Middle frontal gyrus (tissue), 1 donor: ENCODE results near the gene H2BK1.
A peak's percentile ranks its signal among the peaks of the same experiment; 100 is the strongest.

Source experiments
- DNase-seq: peaks from one replicate; pipeline ENCODE4 v3.0.0-alpha.2; 2015; ENCODE audit warnings: low spot score; ENCODE audit errors: extremely low spot score

The H2BK1 gene

DNA sequence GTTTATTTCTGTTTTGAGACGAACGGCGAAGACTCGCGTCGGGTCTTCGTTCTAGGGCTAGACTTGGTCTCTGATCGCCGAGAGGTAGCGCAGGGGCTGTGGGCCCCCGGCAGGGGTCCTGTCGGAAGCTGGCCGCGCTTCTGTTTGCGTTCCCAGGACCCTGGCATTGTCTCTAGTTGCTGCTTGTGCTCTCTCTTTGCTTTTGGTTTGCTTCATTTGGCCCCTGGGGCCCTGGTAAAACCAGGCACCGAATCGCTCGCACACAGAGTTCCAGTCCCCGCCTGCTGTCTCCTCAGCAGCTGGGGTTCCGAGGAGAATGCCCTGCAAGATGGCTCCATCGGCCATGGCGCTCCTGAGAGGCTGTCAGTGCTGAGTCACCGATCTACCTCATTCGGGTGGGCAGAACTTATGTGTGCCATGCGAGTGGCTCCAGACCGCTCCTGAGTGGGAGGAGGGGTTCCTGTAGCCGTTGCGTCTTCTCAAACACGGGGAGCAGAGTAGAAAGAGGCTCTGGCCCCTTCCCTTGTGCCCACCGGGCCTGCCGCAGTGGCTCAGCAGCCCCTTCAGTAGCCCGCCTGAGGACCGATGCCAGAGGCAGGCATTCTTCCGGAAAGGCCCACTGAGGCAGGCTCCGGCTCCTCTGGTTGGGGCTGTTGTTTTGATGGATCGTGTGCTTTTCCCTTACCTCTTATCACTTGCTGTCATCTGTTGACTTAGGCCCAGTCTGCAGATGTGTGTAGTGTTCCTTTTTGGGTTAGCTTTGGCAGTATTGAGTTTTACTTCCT, 22.8 kb upstream of the H2BK1 start:
- no peak for DNase-seq

DNA sequence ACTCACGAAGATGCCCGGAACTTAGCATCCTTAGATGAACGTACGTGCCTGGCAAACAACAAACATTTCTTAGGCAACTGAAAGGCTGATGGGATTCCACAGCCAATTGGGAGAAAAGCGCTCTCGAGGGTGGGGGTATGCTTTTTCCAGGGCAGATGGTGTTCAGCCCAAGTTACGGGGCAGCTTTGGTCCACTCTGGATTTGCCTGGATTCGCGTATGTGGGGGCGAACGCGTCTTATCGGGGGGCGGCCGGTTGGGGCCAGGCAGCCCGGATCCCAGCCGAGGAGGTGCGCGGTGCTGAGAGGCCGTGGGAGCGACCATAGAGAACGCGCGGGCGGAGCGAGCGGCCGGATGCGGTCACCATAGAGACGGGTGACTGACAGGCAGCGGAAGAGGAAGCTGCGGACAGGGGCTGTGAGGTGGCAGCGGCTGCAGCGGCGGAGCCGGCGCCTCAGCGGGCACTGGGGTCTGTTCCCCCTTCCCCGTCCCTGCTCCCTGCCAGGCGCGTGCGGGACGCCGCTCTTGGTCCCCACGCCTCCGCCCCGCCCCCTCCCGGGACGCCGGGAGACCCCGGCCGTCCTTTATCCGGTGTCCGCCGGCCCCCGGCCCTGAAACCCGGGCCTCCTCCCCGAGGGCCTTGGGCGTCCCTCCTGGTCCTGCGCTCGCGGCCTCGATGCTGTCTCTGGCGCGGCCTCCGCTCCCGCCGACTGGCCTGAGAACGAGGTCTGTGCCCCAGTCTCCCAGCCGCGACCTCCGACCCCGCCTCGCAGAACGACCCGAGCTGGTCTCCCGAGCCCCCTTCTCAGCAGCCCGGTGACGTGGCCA, 22.0 kb upstream of the H2BK1 start, which contains the start of gene CHPF2:
TSS of gene CHPF2 (plus strand) at position 393 of the 826 bp plus-strand sequence. CDS start 1,529 bp downstream, outside the sequence.
- DNase-seq, result peak; percentile 77

DNA sequence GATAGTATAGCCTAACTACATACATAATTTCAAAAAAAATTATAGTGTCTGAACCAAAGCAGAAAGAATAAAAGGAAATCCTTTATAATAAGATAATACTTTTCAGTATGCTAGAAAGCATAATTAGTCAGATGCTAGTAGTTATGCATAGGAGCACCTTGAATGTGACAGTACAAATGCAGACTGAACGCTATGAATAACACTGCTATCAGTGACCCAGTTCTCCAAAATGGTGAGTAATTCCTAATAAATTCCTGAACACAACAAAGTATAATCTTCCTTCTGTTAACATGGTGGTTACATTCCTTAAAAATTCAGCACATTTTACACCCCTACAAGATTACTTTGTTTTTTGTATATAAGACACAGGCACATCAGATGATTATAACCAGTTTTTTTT, 20.8 kb upstream of the H2BK1 start:
- DNase-seq, result no peak

DNA sequence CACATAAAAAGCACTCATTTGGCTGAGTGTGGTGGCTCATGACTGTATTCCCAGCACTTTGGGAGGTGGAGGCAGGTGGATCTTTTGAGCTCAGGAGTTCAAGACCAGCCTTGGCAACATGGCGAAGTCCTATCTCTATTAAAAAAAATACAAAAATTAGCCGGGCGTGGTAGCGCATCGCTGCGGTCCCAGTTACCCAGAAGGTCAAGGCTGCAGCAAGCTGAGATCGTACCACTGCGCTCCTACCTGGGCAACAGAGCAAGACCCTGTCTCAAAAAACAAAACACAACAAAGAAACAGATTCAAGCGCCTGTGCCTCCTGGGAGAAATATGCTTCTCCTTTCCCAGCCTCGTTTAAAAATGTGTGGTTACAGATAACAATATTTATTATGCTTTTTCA, 19.0 kb upstream of the H2BK1 start:
- DNase-seq, result no peak

DNA sequence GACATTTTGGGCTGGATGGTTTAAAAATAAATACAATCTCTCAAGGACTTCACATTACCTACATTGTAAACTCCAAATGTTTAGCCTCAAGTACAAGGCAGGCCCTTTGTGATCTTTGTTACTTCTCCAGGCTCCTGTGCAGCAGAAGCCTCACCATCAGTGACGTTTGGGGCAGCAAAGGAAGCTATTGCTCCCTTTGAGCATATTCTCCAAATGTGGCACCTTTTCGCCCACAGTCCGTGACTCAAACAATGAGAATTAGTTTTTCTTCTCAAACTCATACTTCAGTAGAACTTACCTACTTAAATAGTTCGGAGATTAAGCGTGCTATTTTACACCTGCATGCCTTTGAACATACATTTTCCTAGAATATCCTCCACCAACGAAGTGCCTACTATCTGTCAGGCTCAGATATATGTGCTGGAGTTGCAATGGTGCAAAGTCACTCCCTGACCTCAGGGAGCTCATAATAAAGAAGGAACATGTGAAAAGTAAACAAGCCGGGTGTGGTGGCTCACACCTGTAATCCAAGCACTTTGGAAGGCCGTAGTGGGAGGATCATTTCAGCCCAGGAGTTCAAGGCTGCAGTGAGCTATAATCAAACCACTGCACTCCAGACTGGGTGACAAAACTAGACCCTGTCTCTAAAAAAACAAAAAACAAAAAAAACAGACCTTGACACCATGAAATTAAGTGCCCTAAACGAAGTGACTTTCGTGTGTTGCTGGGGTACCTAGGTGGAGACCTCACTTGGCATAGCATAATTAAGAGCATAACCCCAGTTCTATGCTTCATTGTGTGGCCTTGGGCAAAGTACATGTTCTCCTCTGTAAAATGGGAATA, 18.0 kb upstream of the H2BK1 start:
- DNase-seq, result no peak

- DNase-seq, result peak; percentile 95
Observed at GRCh38 chr7:151226875-151227782, 16.8 kb upstream of the H2BK1 start, which contains the start of gene ABCF2. Gene ABCF2 (minus strand): TSS chr7:151227205. CDS start chr7:151226458, 747 bp downstream.

GRCh38 chr7:151226560-151226874, 16.2 kb upstream of the H2BK1 start:
- DNase-seq, result no peak

GRCh38 chr7:151225948-151226510, 15.7 kb upstream of the H2BK1 start:
- DNase-seq, result no peak

- no peak for DNase-seq
Observed at GRCh38 chr7:151223728-151224127, 13.4 kb upstream of the H2BK1 start.

GRCh38 chr7:151218170-151218569, 7.9 kb upstream of the H2BK1 start:
- no peak for DNase-seq

DNA sequence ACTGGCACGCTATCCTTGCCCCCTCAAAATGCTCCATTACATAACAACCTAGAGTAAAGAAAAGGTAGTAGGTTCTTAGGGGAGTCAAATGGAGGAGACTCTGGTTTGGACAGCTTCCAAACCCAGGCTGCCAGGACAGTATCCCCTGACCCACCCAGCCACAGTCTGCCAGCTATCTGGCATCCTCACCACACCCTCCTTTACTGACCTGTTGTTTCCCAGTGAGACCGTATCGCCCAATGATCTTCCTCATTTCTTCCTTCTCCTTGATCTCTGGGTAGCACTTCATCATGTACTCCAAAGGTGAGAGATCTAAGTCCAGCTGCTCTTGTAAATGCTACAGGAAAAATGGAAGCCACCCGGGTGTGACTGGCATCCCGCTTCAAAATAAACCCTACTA, 5.1 kb upstream of the H2BK1 start:
- no peak for DNase-seq

GRCh38 chr7:151213826-151214225, 3.5 kb upstream of the H2BK1 start:
- DNase-seq, result no peak

DNA sequence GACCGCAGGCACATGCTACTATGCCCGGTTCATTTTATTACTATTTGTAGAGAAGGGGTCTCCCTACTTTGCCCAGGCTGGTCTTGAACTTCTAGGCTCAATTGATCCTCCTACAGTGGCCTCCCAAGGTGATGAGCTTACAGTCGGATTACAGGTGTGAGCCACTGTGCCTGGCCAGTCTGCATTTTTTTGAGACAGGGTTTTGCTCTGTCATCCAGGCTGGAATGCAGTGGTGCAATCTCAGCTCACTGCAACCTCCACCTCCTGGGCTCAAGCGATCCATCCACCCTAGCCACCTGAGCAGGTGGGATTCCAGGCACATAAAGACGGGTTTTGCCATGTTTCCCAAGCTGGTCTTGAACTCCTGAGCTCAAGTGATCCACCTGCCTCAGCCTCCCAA, 2.3 kb upstream of the H2BK1 start:
- no peak for DNase-seq

DNA sequence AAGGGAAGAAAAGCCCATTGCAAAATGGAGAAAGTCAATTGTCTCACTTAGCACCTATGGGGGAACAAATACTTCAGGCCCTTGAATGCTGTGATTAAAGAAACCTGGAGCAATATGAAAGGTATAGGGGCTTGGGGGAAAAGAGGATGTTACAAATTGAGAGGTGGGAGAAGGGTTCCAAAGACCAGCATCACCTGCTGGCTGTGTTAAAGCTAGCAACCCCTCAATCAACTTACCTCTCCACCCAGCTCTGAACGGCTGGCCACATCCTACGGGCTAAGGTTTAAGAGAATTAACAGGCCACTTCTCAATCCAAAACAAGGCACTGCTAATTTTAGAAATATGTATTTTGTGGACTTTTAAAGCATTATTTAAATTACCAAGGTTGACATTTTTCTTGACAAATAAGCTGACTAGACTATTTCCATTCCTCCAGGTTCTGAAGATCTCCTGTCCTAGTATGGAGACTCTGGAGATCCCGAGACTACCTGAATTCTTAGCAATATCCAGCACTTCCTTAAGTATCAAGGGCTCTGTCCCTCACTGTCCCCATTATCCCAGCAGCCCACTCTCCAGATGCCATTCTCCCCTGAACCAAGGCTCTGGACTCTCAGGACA, 976 bp upstream of the H2BK1 start:
- DNase-seq, result no peak

DNA sequence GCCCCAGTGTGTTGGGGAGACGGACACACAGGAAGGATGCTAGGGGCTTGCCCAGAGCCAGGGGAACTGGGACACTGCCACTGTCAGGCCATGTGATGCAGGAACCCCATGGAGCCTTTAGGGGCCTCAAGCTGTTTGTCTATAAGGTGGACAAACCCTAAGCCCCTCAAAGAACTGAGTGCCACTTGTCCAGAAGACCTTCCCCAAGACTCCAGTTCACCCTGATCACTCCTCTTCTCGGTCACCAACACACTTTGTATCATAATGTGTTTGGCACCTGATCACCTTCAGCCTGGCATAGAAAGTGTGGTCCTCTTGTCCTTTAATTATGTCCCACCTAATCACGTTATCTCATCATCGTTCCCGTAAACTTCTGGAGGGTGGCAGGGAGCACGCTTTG, 700 bp downstream of the H2BK1 start:
- no peak for DNase-seq

DNA sequence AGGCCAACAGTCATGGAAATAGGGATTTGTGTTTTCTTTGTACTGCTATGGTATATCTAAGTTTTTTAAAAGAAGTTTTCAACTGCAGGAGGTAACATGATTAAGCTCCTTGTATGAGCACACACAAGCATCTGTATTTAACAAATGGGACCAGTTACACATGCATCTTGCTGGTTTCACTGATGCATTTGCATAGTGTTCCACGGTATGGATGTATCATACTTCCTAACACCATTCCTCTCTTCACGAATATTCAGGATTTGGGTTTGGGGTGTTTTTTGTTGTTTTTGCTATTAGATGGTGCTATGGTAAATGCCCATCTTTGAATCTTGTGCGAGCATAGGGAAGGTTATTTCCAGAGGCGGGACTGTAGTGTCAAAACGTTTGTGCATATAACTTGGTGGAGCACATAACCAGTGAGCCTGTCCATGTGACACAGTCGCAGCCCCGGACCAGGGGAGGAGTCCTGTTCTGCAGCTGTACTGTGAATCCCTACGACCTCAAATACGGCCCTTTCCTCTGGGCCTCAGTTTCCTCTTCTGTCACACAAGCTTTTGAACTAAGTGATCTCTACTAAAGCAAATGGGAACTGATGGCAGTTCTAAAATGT, 1.9 kb downstream of the H2BK1 start:
- DNase-seq, result no peak

GRCh38 chr7:151207804-151208203, 2.5 kb downstream of the H2BK1 start:
- no peak for DNase-seq

DNA sequence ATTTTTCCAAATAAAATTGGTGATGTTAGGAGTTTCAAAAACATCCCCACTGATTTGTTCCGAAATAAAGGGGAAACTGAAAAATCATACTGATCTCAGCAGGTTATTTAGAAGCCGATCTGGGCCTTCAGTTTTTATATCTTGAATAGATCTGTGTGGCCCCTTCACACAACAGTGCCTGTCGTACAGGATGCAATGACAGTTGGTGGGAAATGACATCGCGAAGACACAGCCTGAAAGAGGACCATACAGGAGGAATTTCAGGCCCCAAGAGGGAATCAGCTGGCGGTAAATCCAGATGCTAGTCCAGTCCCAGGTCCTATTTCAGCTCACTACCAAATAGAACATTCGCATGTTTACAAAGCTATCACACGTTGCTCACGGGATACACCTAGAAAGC, 3.0 kb downstream of the H2BK1 start:
- no peak for DNase-seq

GRCh38 chr7:151206914-151207313, 3.4 kb downstream of the H2BK1 start:
- DNase-seq, result no peak
